Measurements from ENCODE around the gene PRDM16. TPM values are rescaled to one million over a fixed set of nuclear protein-coding genes. Genes with fewer than 3 reads are reported as not detected.

PRDM16 gene
- total and polyA plus RNA-seq, 2 of the 8 experiments (the other 6 are each of a cell fraction or from before 2014, with no cell fraction given) = 0.39 to 0.43 TPM

DNA sequence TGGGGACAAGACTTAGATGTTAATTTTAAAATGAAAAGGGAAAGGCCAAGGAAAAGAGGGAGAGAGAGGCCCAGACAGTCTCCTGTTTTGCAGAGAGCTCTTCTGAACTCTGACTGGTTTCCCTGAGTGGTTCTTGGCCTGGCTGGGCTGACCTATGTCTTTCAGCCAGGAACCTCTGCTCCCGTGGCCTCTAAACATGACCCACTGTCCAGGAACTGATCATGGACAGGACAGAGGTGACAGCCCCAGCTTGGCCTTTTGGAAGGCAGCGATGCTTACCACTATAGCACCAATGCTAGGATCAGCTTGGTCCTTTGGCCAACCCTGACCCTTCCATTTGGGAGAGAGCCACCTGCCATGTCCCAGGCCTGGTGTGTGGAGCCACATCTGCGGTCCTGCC, 55.2 kb downstream of the PRDM16 start (continued):
- TF ChIP-seq, protein P1, sequence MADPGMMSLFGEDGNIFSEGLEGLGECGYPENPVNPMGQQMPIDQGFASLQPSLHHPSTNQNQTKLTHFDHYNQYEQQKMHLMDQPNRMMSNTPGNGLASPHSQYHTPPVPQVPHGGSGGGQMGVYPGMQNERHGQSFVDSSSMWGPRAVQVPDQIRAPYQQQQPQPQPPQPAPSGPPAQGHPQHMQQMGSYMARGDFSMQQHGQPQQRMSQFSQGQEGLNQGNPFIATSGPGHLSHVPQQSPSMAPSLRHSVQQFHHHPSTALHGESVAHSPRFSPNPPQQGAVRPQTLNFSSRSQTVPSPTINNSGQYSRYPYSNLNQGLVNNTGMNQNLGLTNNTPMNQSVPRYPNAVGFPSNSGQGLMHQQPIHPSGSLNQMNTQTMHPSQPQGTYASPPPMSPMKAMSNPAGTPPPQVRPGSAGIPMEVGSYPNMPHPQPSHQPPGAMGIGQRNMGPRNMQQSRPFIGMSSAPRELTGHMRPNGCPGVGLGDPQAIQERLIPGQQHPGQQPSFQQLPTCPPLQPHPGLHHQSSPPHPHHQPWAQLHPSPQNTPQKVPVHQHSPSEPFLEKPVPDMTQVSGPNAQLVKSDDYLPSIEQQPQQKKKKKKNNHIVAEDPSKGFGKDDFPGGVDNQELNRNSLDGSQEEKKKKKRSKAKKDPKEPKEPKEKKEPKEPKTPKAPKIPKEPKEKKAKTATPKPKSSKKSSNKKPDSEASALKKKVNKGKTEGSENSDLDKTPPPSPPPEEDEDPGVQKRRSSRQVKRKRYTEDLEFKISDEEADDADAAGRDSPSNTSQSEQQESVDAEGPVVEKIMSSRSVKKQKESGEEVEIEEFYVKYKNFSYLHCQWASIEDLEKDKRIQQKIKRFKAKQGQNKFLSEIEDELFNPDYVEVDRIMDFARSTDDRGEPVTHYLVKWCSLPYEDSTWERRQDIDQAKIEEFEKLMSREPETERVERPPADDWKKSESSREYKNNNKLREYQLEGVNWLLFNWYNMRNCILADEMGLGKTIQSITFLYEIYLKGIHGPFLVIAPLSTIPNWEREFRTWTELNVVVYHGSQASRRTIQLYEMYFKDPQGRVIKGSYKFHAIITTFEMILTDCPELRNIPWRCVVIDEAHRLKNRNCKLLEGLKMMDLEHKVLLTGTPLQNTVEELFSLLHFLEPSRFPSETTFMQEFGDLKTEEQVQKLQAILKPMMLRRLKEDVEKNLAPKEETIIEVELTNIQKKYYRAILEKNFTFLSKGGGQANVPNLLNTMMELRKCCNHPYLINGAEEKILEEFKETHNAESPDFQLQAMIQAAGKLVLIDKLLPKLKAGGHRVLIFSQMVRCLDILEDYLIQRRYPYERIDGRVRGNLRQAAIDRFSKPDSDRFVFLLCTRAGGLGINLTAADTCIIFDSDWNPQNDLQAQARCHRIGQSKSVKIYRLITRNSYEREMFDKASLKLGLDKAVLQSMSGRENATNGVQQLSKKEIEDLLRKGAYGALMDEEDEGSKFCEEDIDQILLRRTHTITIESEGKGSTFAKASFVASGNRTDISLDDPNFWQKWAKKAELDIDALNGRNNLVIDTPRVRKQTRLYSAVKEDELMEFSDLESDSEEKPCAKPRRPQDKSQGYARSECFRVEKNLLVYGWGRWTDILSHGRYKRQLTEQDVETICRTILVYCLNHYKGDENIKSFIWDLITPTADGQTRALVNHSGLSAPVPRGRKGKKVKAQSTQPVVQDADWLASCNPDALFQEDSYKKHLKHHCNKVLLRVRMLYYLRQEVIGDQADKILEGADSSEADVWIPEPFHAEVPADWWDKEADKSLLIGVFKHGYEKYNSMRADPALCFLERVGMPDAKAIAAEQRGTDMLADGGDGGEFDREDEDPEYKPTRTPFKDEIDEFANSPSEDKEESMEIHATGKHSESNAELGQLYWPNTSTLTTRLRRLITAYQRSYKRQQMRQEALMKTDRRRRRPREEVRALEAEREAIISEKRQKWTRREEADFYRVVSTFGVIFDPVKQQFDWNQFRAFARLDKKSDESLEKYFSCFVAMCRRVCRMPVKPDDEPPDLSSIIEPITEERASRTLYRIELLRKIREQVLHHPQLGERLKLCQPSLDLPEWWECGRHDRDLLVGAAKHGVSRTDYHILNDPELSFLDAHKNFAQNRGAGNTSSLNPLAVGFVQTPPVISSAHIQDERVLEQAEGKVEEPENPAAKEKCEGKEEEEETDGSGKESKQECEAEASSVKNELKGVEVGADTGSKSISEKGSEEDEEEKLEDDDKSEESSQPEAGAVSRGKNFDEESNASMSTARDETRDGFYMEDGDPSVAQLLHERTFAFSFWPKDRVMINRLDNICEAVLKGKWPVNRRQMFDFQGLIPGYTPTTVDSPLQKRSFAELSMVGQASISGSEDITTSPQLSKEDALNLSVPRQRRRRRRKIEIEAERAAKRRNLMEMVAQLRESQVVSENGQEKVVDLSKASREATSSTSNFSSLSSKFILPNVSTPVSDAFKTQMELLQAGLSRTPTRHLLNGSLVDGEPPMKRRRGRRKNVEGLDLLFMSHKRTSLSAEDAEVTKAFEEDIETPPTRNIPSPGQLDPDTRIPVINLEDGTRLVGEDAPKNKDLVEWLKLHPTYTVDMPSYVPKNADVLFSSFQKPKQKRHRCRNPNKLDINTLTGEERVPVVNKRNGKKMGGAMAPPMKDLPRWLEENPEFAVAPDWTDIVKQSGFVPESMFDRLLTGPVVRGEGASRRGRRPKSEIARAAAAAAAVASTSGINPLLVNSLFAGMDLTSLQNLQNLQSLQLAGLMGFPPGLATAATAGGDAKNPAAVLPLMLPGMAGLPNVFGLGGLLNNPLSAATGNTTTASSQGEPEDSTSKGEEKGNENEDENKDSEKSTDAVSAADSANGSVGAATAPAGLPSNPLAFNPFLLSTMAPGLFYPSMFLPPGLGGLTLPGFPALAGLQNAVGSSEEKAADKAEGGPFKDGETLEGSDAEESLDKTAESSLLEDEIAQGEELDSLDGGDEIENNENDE (IDR thresholded peaks at IDR 0.05; ENCODE audit: insufficient replicate concordance, low read length) = no peak
- TF ChIP-seq RNF2 (IDR thresholded peaks at IDR 0.05; ENCODE audit: borderline replicate concordance, low read depth, low read length, missing control alignments, poor library complexity, severe bottlenecking) = no peak
- TF ChIP-seq, protein P2, sequence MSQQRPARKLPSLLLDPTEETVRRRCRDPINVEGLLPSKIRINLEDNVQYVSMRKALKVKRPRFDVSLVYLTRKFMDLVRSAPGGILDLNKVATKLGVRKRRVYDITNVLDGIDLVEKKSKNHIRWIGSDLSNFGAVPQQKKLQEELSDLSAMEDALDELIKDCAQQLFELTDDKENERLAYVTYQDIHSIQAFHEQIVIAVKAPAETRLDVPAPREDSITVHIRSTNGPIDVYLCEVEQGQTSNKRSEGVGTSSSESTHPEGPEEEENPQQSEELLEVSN (IDR thresholded peaks at IDR 0.05) = no peak
- no peak for TF ChIP-seq SP1 (IDR thresholded peaks at IDR 0.05; ENCODE audit: low read depth, low read length)
- no peak for TF ChIP-seq HDAC2 (IDR thresholded peaks at IDR 0.05; ENCODE audit: borderline replicate concordance in 1 of 2, low read depth in 2 of 2, low read length in 2 of 2)
- no peak for TF ChIP-seq HDAC6 (IDR thresholded peaks at IDR 0.05; ENCODE audit: low read depth, low read length)
- no peak for TF ChIP-seq CBX5 (IDR thresholded peaks at IDR 0.05; ENCODE audit: low read depth, low read length)
- TF ChIP-seq, protein P3, sequence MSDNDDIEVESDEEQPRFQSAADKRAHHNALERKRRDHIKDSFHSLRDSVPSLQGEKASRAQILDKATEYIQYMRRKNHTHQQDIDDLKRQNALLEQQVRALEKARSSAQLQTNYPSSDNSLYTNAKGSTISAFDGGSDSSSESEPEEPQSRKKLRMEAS (IDR thresholded peaks at IDR 0.05) = no peak
- TF ChIP-seq CTBP2 (IDR thresholded peaks at IDR 0.05; ENCODE audit: borderline replicate concordance, insufficient read depth, insufficient read length, low read length) = no peak

Data from H1 (cell line).